ENCODE measurements around the gene LGI2.

The LGI2 gene

GRCh38 chr4:25063116-25063515 is 32.4 kb upstream of the LGI2 start:
- Histone ChIP-seq H3K4me3 (ENCODE audit: low read depth, low read length) (no peak overlapping the region), H3K36me3 (no peaks in the 10 kb centered on the region), H3K27me3 (ENCODE audit: insufficient read depth, low read depth, severe bottlenecking) (no peaks in the 10 kb centered on the region), H3K9me3 (ENCODE audit: severe bottlenecking) (no peaks in the 10 kb centered on the region), H3K27ac (no peak overlapping the region)
- TF ChIP-seq CTCF (IDR thresholded peaks at IDR 0.05; ENCODE audit: low read depth, low read length), result no peak
- DNase-seq, result no peak

GRCh38 chr4:25062098-25062497 is 31.4 kb upstream of the LGI2 start:
- Histone ChIP-seq H3K9me3 (ENCODE audit: severe bottlenecking) (peaks cover 2% of the 10 kb centered on the region), H3K27me3 (ENCODE audit: insufficient read depth, low read depth, severe bottlenecking) (no peaks in the 10 kb centered on the region), H3K36me3 (no peaks in the 10 kb centered on the region), H3K4me3 (ENCODE audit: low read depth, low read length) (no peak overlapping the region), H3K27ac (no peak overlapping the region)
- no peak for DNase-seq
- no peak for TF ChIP-seq CTCF (IDR thresholded peaks at IDR 0.05; ENCODE audit: low read depth, low read length)

- no peak for DNase-seq
- Histone ChIP-seq H3K36me3 (no peaks in the 10 kb centered on the region), H3K9me3 (ENCODE audit: severe bottlenecking) (peaks cover 2% of the 10 kb centered on the region), H3K27ac (no peak overlapping the region), H3K27me3 (ENCODE audit: insufficient read depth, low read depth, severe bottlenecking) (no peaks in the 10 kb centered on the region), H3K4me3 (ENCODE audit: low read depth, low read length) (no peak overlapping the region)
- TF ChIP-seq CTCF (IDR thresholded peaks at IDR 0.05; ENCODE audit: low read depth, low read length), result no peak
Measured at GRCh38 chr4:25061602-25062001, 30.9 kb upstream of the LGI2 start.

GRCh38 chr4:25060963-25061340 is 30.2 kb upstream of the LGI2 start:
- no peak for DNase-seq
- Histone ChIP-seq H3K27me3 (ENCODE audit: insufficient read depth, low read depth, severe bottlenecking) (no peaks in the 10 kb centered on the region), H3K9me3 (ENCODE audit: severe bottlenecking) (peaks cover 2% of the 10 kb centered on the region), H3K4me3 (ENCODE audit: low read depth, low read length) (no peak overlapping the region), H3K36me3 (no peaks in the 10 kb centered on the region), H3K27ac (no peak overlapping the region)
- TF ChIP-seq CTCF (IDR thresholded peaks at IDR 0.05; ENCODE audit: low read depth, low read length), result 0 out of 2 replicates have a peak, but pooled peaks have one; percentile 4

GRCh38 chr4:25060241-25060962 is 29.7 kb upstream of the LGI2 start:
- no peaks in the 10 kb centered on the region for H3K27me3 ChIP-seq (ENCODE audit: insufficient read depth, low read depth, severe bottlenecking)
- no peak overlapping the region for H3K4me3 ChIP-seq (ENCODE audit: low read depth, low read length)
- peaks cover 2% of the 10 kb centered on the region for H3K9me3 ChIP-seq (ENCODE audit: severe bottlenecking)
- no peak for DNase-seq
- H3K27ac ChIP-seq, result no peak overlapping the region
- no peak for TF ChIP-seq CTCF (IDR thresholded peaks at IDR 0.05; ENCODE audit: low read depth, low read length)
- no peaks in the 10 kb centered on the region for H3K36me3 ChIP-seq

- Histone ChIP-seq H3K27ac (no peak overlapping the region), H3K4me3 (ENCODE audit: low read depth, low read length) (no peak overlapping the region), H3K27me3 (ENCODE audit: insufficient read depth, low read depth, severe bottlenecking) (no peaks in the 10 kb centered on the region), H3K9me3 (ENCODE audit: severe bottlenecking) (peaks cover 2% of the 10 kb centered on the region), H3K36me3 (no peaks in the 10 kb centered on the region)
- DNase-seq, result no peak
- no peak for TF ChIP-seq CTCF (IDR thresholded peaks at IDR 0.05; ENCODE audit: low read depth, low read length)
Measured at GRCh38 chr4:25059791-25060190, 29.0 kb upstream of the LGI2 start.

Data from WERI-Rb-1 (cell line).